Measurements from ENCODE around the gene CLK3.
"Not testable (repeated sequence)": the region's sequence is repeated elsewhere in the genome, so short reads cannot be mapped to it uniquely, and the experiment has no call there.

The CLK3 gene

DNA sequence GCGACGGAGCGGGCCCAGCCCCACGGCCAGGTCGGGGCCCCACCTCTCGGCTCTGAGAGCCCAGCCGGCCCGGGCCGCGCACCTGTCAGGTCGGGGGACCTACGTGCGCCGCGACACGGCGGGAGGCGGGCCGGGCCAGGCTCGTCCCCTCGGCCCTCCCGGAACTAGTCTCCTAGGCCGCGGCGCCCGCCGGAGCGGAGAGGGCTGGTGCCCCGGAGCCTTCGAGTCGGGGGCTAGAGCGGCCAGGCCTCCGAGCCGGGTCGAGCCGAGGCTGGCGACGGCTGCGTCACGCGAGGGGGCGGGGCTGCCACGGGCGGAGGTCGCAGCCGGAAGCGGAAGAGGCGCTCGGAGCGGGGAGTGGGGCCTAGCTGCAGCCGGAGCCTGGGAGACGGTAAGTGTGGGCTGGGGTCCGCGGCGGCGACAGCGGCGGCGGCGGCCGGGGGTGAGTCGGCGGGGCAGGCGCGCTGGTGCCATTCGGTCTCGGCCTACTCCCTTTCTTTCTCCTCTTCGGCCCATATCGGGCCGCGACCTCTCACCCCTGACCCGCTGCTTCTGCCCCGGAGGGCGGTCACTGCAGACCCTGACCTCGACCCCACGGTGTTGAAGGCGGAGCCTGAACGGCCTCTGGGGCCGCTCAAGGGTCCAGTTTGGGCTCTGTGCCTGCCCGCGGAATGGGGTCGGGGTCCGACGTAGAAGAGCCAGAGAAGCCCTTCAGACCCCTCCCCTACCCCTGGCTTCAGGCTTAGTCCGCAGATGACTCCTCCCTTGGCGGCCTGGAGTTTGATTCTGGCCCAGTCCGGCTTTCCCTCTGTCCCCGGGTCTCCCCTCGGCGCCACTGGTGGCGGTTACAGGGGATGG, at the start of gene CLK3:
TSS of gene CLK3 (plus strand) at position 329 of the 858 bp plus-strand sequence. CDS start 3,361 bp downstream, outside the sequence.
- DNase-seq (ENCODE audit: low read depth in 2 of 2): peak; percentile 84 to 85

DNA sequence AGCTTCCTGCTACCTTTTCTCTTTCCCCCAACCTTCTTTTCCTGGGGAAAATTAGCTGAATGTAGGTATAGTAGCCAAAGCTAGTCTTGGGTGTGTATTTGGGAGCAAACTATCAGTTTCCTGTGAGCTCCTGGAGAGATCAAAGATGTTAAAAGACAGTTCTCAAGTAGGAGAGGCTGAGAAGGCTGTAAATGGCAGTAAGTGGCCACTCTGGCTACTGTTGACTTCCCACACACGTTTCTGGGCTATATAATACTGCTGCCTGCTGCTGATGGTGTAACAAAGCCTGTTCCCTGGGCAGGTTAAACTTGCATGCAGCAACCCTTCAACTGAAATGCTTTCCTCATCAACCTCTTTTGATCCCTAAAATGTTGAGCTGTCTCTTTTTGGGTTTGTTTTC, 47.0 kb upstream of the CLK3 start:
- no peak for DNase-seq (ENCODE audit: low read depth in 2 of 2)

DNA sequence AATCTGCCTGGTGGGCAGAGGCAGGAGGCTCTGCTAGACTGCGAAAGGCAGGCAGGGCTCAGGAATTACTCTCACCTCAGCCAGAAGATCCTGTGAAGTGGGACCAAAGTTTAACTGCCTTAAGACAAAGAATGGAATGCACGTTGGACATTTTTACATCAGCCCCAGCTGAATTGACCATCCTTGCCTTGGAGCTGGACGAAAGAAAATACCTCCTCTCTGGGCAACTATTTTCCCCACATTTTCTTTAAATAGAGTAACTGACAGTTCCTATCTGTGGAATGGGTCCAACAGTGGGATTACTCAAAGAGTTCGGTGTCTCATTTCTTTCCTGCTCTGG, 45.9 kb upstream of the CLK3 start:
- DNase-seq (ENCODE audit: low read depth in 2 of 2): no peak

DNA sequence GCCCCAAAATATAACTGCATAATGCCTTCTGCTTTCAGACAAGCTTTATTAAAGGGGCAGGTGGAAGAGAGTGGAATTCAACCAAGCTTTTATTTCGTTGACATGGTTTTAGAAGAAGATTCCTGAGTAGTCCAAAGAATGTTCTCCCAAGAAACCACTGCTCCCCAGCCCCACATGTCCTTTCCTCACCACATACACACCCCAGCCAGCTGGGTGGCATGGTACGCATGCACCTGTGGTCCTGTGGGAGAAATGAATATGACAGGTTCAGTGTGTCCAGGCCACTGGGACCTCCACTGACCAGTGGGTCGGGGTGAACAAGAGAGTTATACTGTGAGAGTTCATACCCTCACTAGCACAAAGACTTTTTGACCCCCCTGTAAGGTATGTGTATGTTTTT, 44.4 kb upstream of the CLK3 start:
- no peak for DNase-seq (ENCODE audit: low read depth in 2 of 2)

DNA sequence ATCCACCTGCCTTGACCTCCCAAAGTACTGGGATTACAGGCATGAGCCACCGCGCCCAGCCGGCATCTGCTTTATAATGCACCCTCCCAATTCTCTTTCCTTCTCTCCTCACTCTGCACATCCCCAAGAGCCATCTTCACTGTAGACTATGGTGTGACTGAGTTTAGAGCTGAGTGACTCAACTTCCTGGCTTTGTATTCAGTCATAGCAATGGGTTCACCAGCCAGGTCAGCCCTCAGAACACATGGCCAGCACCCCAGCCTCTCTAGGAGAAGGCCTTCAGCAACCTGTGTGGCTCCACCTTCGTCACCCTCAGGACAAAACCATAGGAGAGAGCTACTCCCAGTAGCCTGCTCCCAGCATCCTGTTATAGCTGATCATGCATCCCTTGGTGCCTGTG, 41.6 kb upstream of the CLK3 start:
- no peak for DNase-seq (ENCODE audit: low read depth in 2 of 2)

DNA sequence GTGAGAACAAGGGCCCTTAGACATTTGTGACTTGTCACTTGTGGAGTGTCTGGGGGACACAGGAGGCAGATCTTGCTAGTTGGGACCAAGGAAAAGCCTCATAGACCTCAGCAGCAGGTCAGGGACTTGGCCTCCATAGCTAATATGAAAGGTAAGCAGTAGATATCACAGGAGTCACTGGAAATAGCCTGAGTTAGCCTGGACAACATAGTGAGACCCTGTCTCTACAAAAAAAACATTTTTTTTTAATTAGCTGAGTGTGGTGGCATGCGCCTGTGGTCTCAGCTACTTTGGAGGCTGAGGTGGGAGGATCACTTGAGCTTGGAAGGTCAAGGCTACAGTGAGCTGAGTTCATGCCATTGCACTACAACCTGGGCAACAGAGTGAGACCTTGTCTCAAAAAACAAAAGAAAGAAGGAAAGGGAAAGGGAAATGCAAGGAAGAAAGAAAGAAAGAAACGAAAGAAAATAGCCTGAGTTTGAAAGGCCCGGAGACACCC, 37.1 kb upstream of the CLK3 start:
- DNase-seq (ENCODE audit: low read depth in 2 of 2): no peak

DNA sequence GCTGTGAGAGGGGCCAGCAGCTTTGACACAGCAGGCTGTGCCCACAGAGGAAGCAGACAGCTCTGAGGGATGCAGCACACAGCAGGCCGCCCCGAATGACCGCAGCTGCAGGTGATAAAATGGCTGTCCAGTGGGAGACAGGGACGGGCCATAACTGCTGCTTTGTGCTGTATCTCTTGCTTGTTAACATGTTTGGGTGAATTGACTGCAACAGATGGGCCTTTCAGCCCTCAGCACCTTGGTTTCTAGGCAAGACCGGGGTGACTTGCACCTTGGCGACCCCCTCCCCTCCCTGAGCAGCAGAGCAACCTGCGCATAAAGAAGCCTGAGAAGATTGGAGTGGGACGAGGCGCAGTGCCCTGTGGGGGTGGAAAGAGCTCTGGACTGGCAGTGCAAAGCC, 36.6 kb upstream of the CLK3 start:
- no peak for DNase-seq (ENCODE audit: low read depth in 2 of 2)

DNA sequence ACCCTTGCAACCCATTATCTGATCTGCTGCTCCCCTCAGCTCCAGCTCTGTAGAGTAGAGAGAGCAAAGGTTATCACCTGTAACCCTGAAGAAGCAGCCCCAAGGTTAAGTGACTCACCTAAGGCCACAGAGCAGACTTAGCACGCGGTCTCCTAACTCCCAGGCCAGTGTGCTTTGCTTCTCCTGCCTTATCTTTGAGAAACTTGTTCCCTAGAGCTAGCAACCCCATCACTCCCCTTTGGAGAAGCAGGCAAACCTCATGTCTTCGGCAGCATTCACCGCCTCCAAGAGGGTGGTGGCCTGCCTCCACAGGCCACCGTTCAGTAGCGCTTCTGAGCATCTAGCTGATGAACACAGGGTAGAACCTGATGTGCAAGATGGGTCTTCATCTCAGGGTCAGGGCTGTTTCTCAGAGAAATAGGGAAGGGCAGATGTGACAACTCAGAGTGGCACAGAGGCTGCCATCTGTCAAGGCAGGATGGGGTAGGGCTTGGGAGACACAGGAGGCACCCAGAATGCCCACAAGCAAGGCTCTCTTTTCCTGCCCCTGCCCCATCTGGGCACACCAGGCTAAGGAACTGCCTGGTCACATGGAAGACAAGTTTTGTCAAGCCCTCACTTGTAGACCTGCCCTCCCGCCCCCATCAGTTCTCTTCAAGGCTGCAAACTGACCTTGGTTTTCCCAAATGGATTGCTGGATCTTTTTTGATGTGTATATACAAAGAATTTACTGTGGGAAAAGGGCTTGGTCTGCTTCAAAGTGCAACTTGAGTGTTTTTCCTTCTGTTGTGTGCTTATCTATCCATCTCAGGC, 34.9 kb upstream of the CLK3 start:
- no peak for DNase-seq (ENCODE audit: low read depth in 2 of 2)

DNA sequence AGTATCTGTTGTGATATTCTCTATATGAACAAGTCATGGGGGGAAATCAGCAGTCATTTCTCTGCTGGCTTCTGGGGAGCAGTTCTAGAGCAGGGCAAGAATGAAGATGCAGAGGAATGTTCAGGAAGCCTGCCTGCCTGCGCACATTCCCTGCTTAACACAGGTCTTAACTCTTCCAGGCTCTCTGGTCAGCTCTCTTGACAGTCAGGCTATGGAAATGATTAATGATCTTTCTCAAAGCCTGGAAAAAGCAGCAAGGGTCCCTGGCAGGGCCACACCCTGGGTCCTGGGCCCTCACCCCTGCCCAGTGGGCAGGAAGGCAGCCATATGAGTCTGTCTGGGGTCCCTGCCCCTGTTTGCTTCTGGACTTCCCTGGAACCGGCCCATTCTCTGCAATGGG, 31.4 kb upstream of the CLK3 start:
- no peak for DNase-seq (ENCODE audit: low read depth in 2 of 2)

DNA sequence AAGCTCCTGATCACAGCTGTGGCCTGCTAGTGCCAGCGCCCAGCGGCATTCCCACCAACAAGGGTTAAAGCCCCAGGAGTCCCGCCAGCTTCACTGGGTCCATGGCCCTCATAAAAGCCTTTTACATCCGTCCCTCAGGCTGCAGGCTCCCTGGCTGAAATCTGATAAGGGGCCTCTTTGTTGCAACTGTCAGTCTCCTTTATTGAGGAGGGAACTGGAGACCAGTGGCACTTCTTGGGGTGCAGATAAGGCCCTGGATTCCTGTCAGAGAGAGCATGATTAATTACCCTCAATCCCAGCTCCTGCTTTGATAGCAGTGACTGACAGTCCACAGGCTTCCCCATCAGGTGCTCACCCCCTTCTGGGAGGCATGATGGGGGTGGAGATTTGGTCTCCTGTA, 30.9 kb upstream of the CLK3 start:
- DNase-seq (ENCODE audit: low read depth in 2 of 2): no peak

DNA sequence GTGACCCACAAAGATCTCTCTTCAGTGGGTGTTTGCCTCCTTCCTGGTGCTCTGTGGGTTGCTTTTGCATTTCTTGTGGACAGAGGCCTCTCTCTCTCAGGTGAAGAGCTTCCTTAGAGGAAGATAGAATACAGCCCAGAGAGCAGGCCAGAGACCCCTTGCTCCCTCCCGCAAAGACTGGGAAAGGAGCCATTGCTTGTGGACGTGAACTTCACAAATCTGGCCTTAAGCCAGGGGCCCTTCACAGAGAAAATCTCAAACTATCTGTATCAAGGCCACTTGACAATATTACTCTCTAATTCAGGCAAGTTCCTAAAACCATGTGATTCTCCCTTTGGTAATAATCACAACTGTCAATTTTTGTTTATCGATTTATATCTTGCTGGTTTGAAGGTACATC, 30.4 kb upstream of the CLK3 start:
- no peak for DNase-seq (ENCODE audit: low read depth in 2 of 2)

DNA sequence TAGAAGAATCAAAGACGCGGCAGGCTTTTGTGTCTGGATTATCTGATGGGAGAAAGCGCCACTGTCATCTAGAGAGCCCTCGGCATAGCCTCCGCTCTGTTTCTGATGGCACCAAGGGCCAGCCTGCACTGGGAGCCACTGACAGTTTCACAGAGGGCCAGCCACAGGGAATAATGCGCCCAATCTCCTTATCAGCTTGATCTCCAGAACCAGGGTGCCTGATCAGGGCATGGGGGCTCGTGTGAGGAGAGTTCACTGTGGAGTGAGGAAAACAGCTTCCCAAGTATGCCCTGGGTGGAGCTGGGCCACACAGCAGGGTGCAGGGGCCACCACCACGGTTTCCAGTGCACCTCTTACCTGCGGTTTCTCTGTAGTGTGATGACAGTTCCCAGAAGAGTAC, 29.8 kb upstream of the CLK3 start:
- no peak for DNase-seq (ENCODE audit: low read depth in 2 of 2)

DNA sequence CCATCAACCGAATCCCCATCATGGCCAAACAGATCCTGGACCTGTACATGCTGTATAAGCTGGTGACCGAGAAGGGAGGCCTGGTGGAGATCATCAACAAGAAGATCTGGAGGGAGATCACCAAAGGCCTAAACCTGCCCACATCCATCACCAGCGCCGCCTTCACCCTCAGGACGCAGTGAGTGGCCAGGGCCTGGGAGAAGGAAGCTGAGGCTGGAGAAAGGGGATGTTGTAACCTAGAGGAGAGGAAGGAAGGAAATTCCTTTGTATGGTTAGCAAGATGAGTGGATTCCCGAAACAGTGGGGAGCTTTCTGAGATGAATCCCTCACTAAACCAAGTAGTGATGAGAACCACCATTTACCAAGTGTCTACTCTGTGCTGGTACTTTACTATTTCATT, 25.8 kb upstream of the CLK3 start:
- no peak for DNase-seq (ENCODE audit: low read depth in 2 of 2)

DNA sequence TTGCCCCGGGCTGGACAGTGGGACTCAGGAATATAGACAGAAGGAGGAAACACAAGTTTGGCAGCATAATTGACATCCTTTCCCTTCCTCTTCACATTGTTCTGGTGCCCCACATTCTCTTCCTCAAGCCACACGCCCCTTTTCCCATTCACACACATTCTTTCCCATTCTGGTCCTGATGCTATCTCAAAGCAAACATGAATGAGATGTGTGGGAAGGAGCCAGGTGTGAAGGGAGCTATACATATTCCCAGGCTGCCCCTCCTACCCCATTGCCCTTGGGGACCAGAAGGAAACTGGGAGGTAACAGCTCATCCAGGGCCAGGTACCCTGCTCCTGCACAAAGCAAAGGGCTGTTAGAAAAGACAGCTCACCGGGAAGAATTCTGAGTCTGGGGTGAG, 23.4 kb upstream of the CLK3 start:
- DNase-seq (ENCODE audit: low read depth in 2 of 2): no peak

DNA sequence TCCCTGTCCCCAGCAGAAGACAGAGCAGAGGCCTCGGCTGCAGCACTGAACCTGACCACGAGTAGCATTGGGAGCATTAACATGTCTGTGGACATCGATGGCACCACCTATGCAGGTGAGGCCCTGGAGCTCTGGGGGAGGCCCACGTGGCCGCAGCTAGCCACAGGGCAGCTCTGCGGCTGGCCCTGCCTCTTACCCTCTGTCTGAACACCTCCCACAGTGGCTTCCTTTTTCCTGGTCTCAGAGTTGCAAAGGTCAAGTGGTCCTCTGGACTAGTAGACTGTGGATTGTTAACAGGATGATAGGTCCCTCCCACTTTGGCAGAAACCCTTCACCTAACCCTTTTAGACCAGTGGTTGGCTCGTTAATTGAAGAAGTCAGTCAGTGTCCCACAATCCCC, 22.5 kb upstream of the CLK3 start:
- no peak for DNase-seq (ENCODE audit: low read depth in 2 of 2)

DNA sequence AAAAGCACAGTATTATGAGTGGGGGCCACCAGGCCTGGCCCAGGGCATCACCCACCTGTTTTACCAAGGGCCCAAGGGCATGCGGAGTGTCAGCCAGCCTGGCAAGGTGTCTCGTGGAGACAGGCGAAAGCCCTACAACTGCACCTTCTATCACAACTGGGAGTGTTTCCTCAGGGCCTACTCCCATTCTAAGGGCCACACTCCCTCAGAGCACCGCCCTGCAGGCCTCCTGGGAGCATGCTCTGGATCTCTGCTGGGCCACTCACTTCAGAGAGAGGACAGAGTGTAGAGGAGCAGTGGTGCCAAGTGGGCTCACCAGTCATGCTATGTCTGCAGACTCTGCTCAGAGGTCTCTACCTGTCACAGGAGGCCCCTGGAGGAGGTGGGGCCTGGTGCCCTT, 21.2 kb upstream of the CLK3 start:
- no peak for DNase-seq (ENCODE audit: low read depth in 2 of 2)

DNA sequence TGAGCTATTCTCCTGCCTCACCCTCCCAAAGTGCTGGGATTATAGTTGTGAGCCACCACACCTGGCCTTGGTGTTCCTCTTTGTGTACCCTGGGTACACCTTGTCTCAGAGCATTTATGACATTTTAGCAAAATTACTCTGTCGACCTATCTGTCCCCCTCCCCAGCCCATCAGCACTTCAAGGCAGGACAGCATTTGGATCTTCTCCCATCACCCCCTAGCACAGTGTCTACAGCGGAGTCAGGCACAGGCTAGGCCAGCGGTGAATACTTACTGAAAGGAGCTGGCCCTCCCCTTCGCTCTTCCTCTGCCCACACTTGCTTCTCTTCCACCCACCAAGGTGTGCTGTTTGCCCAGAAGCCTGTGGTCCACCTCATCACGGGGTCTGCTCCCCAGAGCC, 20.4 kb upstream of the CLK3 start:
- DNase-seq (ENCODE audit: low read depth in 2 of 2): no peak

DNA sequence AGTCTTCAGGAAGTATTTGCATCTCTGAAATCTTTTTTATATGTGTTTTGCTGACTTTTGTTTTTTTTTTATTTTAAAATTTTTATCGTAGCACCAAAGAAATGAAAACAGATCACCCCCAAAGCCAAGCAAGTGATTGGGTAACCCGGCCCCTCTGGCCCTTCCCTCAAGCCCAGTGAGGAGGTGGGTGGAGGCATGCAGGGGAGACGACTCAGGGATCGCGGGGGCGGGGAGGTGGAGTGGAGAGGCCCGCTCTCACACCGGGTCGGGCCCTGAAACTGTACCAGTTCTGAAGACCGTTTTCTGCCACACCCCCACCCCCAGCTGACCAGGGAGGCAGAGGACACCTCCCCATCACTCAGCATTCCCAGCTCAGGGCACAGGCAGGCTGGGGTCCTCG, 18.9 kb upstream of the CLK3 start:
- not testable (repeated sequence) for DNase-seq (ENCODE audit: low read depth in 2 of 2)

DNA sequence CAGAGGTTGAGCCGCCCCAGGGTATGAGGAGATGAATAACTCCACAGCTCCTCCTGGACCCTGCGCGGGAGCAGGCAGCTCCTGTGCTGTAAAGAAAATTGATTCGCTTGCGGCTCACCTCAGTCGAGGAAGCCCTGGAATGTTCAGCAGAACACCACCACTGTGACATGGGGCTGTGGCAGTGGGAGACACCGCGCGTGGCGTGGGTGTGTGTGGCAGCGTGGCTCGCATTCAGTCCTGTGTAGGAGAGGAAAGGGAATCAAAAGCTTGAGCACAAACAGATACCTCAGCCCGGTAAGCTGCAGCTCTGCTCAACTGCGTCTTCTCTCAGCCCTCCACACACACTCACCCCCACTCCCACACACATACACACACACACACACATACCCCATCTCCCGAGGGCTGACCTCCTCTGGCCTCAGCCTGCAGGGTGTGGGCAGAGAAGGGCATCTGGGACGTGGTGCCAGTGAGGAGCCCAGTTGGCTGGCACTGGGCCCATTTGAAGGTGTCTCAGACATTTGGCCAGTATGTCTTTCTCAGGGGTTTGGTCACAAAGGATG, 18.4 kb upstream of the CLK3 start:
- DNase-seq (ENCODE audit: low read depth in 2 of 2): not testable (repeated sequence)

DNA sequence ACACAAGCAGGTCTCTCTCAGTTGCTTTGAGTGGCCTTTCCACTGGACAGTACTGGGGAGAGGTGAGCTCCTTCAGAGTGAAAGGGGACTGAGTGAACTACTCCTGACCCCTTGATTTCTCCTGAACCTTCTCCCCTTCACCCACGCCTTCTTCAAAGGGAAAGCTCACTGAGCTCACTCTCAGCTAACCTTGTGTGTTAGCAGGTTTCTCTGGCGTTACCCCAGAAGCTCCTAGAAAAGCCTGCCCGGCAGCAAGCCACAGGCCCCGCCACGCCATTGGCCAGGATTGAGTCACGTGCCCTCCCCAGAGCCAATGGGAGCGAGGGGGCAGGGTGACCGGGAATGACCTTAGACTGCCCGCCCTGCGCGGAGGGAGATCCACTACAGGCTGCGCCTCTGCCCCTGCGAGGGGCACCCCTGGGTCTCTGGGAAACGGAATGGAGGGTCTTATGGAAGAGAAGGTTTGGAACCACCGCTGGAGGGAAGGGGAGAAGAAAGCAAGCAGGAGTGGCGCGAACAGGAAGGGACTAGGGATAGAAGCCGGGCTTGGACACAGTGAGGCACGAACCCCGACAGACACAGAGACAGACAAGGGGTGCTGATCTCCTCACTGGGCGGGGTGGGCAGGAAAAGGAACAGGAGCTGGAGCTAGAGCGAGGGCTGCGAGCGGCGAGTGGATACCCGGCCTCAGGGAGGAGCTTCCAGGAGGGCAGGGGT, 17.4 kb upstream of the CLK3 start:
- DNase-seq (ENCODE audit: low read depth in 2 of 2): peak; percentile 67 to 71

DNA sequence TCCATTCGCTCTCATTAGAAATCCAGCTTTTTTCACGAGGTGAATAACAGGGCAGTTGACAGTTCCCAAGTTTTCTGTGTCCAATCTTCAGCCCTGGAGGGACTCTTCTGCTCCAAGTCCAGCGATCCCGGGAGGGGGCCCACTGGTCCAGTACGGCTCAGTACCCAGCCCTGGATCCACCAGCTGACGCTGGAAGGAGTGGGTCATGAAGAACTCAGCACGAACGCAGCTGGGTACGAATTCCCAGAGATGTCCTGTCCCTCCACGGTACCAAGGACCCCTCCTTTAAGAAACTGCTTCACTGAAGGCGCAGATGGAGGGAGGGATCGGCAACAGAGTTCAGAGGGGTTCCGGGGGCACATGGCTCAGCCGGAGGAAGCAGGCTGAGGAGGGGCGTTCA, 16.5 kb upstream of the CLK3 start:
- no peak for DNase-seq (ENCODE audit: low read depth in 2 of 2)

Data from fibroblast of skin of left quadriceps (primary cell).